Measurements from ENCODE around the gene IL33.

IL33 gene

GRCh38 chr9:6239694-6240093 lies 24.1 kb downstream of the IL33 start:
- peaks cover 6% of the 10 kb centered on the region for H3K4me1 ChIP-seq (ENCODE audit: control insufficient read depth, low read depth, low read length)
- H3K27ac ChIP-seq (ENCODE audit: low read length), result no peak overlapping the region
- no peaks in the 10 kb centered on the region for H3K9me3 ChIP-seq (ENCODE audit: control insufficient read depth, low read depth, low read length)
- H3K9ac ChIP-seq (ENCODE audit: low read length), result no peak overlapping the region
- no peak overlapping the region for H3K4me3 ChIP-seq (ENCODE audit: low read length)
- H3K27me3 ChIP-seq (ENCODE audit: control insufficient read depth, insufficient read depth, low read length), result no peaks in the 10 kb centered on the region
- no peaks in the 10 kb centered on the region for H3K36me3 ChIP-seq (ENCODE audit: control insufficient read depth, low read depth, low read length)

GRCh38 chr9:6243746-6244145 lies 28.1 kb downstream of the IL33 start:
- Histone ChIP-seq H3K9ac (ENCODE audit: low read length) (no peak overlapping the region), H3K4me1 (ENCODE audit: control insufficient read depth, low read depth, low read length) (peaks cover 6% of the 10 kb centered on the region), H3K27ac (ENCODE audit: low read length) (no peak overlapping the region), H3K27me3 (ENCODE audit: control insufficient read depth, insufficient read depth, low read length) (no peaks in the 10 kb centered on the region), H3K4me3 (ENCODE audit: low read length) (no peak overlapping the region), H3K36me3 (ENCODE audit: control insufficient read depth, low read depth, low read length) (no peaks in the 10 kb centered on the region), H3K9me3 (ENCODE audit: control insufficient read depth, low read depth, low read length) (no peaks in the 10 kb centered on the region)

GRCh38 chr9:6247266-6247665 lies 31.7 kb downstream of the IL33 start:
- Histone ChIP-seq H3K4me3 (ENCODE audit: low read length) (no peak overlapping the region), H3K9ac (ENCODE audit: low read length) (no peak overlapping the region), H3K27ac (ENCODE audit: low read length) (no peak overlapping the region), H3K4me1 (ENCODE audit: control insufficient read depth, low read depth, low read length) (no peaks in the 10 kb centered on the region), H3K9me3 (ENCODE audit: control insufficient read depth, low read depth, low read length) (no peaks in the 10 kb centered on the region), H3K36me3 (ENCODE audit: control insufficient read depth, low read depth, low read length) (no peaks in the 10 kb centered on the region), H3K27me3 (ENCODE audit: control insufficient read depth, insufficient read depth, low read length) (no peaks in the 10 kb centered on the region)

- no peak overlapping the region for H3K4me3 ChIP-seq (ENCODE audit: low read length)
- H3K4me1 ChIP-seq (ENCODE audit: control insufficient read depth, low read depth, low read length), result no peaks in the 10 kb centered on the region
- no peak overlapping the region for H3K9ac ChIP-seq (ENCODE audit: low read length)
- H3K36me3 ChIP-seq (ENCODE audit: control insufficient read depth, low read depth, low read length), result no peaks in the 10 kb centered on the region
- H3K27ac ChIP-seq (ENCODE audit: low read length), result no peak overlapping the region
- no peaks in the 10 kb centered on the region for H3K9me3 ChIP-seq (ENCODE audit: control insufficient read depth, low read depth, low read length)
- no peaks in the 10 kb centered on the region for H3K27me3 ChIP-seq (ENCODE audit: control insufficient read depth, insufficient read depth, low read length)
Measured at GRCh38 chr9:6268826-6269397, 53.3 kb downstream of the IL33 start.

GRCh38 chr9:6270896-6271295 lies 55.3 kb downstream of the IL33 start:
- no peaks in the 10 kb centered on the region for H3K27me3 ChIP-seq (ENCODE audit: control insufficient read depth, insufficient read depth, low read length)

GRCh38 chr9:6271508-6272228 lies 56.1 kb downstream of the IL33 start:
- Histone ChIP-seq H3K27me3 (ENCODE audit: control insufficient read depth, insufficient read depth, low read length) (no peaks in the 10 kb centered on the region), H3K9ac (ENCODE audit: low read length) (no peak overlapping the region), H3K4me3 (ENCODE audit: low read length) (no peak overlapping the region), H3K36me3 (ENCODE audit: control insufficient read depth, low read depth, low read length) (no peaks in the 10 kb centered on the region), H3K9me3 (ENCODE audit: control insufficient read depth, low read depth, low read length) (no peaks in the 10 kb centered on the region), H3K27ac (ENCODE audit: low read length) (no peak overlapping the region), H3K4me1 (ENCODE audit: control insufficient read depth, low read depth, low read length) (no peaks in the 10 kb centered on the region)

More at GRCh38 chr9:6270896-6271295, 55.3 kb downstream of the IL33 start:
- no peaks in the 10 kb centered on the region for H3K9me3 ChIP-seq (ENCODE audit: control insufficient read depth, low read depth, low read length)
- H3K4me1 ChIP-seq (ENCODE audit: control insufficient read depth, low read depth, low read length), result no peaks in the 10 kb centered on the region
- H3K4me3 ChIP-seq (ENCODE audit: low read length), result no peak overlapping the region
- no peak overlapping the region for H3K27ac ChIP-seq (ENCODE audit: low read length)
- no peak overlapping the region for H3K9ac ChIP-seq (ENCODE audit: low read length)
- H3K36me3 ChIP-seq (ENCODE audit: control insufficient read depth, low read depth, low read length), result no peaks in the 10 kb centered on the region

- Histone ChIP-seq H3K4me3 (ENCODE audit: low read length) (no peak overlapping the region), H3K27me3 (ENCODE audit: control insufficient read depth, insufficient read depth, low read length) (no peaks in the 10 kb centered on the region), H3K27ac (ENCODE audit: low read length) (no peak overlapping the region), H3K9me3 (ENCODE audit: control insufficient read depth, low read depth, low read length) (no peaks in the 10 kb centered on the region), H3K4me1 (ENCODE audit: control insufficient read depth, low read depth, low read length) (no peaks in the 10 kb centered on the region), H3K36me3 (ENCODE audit: control insufficient read depth, low read depth, low read length) (no peaks in the 10 kb centered on the region), H3K9ac (ENCODE audit: low read length) (no peak overlapping the region)
Measured at GRCh38 chr9:6272229-6272598, 56.6 kb downstream of the IL33 start.

GRCh38 chr9:6277417-6277816 lies 61.8 kb downstream of the IL33 start:
- H3K27ac ChIP-seq (ENCODE audit: low read length), result no peak overlapping the region
- H3K9me3 ChIP-seq (ENCODE audit: control insufficient read depth, low read depth, low read length), result no peaks in the 10 kb centered on the region
- no peak overlapping the region for H3K9ac ChIP-seq (ENCODE audit: low read length)
- H3K27me3 ChIP-seq (ENCODE audit: control insufficient read depth, insufficient read depth, low read length), result no peaks in the 10 kb centered on the region
- no peaks in the 10 kb centered on the region for H3K4me1 ChIP-seq (ENCODE audit: control insufficient read depth, low read depth, low read length)
- no peak overlapping the region for H3K4me3 ChIP-seq (ENCODE audit: low read length)
- no peaks in the 10 kb centered on the region for H3K36me3 ChIP-seq (ENCODE audit: control insufficient read depth, low read depth, low read length)

GRCh38 chr9:6301858-6302257 lies 86.3 kb downstream of the IL33 start:
- H3K4me3 ChIP-seq (ENCODE audit: low read length), result no peak overlapping the region
- H3K9ac ChIP-seq (ENCODE audit: low read length), result no peak overlapping the region
- no peaks in the 10 kb centered on the region for H3K4me1 ChIP-seq (ENCODE audit: control insufficient read depth, low read depth, low read length)
- no peaks in the 10 kb centered on the region for H3K36me3 ChIP-seq (ENCODE audit: control insufficient read depth, low read depth, low read length)
- H3K9me3 ChIP-seq (ENCODE audit: control insufficient read depth, low read depth, low read length), result no peaks in the 10 kb centered on the region
- no peak overlapping the region for H3K27ac ChIP-seq (ENCODE audit: low read length)
- H3K27me3 ChIP-seq (ENCODE audit: control insufficient read depth, insufficient read depth, low read length), result no peaks in the 10 kb centered on the region

GRCh38 chr9:6302417-6302816 lies 86.8 kb downstream of the IL33 start:
- no peak overlapping the region for H3K4me3 ChIP-seq (ENCODE audit: low read length)
- no peak overlapping the region for H3K27ac ChIP-seq (ENCODE audit: low read length)
- no peaks in the 10 kb centered on the region for H3K4me1 ChIP-seq (ENCODE audit: control insufficient read depth, low read depth, low read length)
- H3K27me3 ChIP-seq (ENCODE audit: control insufficient read depth, insufficient read depth, low read length), result no peaks in the 10 kb centered on the region
- no peak overlapping the region for H3K9ac ChIP-seq (ENCODE audit: low read length)
- H3K36me3 ChIP-seq (ENCODE audit: control insufficient read depth, low read depth, low read length), result no peaks in the 10 kb centered on the region
- H3K9me3 ChIP-seq (ENCODE audit: control insufficient read depth, low read depth, low read length), result no peaks in the 10 kb centered on the region

- Histone ChIP-seq H3K36me3 (ENCODE audit: control insufficient read depth, low read depth, low read length) (no peaks in the 10 kb centered on the region), H3K4me3 (ENCODE audit: low read length) (no peak overlapping the region), H3K27ac (ENCODE audit: low read length) (no peak overlapping the region), H3K4me1 (ENCODE audit: control insufficient read depth, low read depth, low read length) (no peaks in the 10 kb centered on the region), H3K27me3 (ENCODE audit: control insufficient read depth, insufficient read depth, low read length) (no peaks in the 10 kb centered on the region), H3K9me3 (ENCODE audit: control insufficient read depth, low read depth, low read length) (no peaks in the 10 kb centered on the region), H3K9ac (ENCODE audit: low read length) (no peak overlapping the region)
Measured at GRCh38 chr9:6304232-6304631, 88.6 kb downstream of the IL33 start.

- Histone ChIP-seq H3K27me3 (ENCODE audit: control insufficient read depth, insufficient read depth, low read length) (no peaks in the 10 kb centered on the region), H3K4me1 (ENCODE audit: control insufficient read depth, low read depth, low read length) (no peaks in the 10 kb centered on the region), H3K9ac (ENCODE audit: low read length) (no peak overlapping the region), H3K4me3 (ENCODE audit: low read length) (no peak overlapping the region), H3K9me3 (ENCODE audit: control insufficient read depth, low read depth, low read length) (no peaks in the 10 kb centered on the region), H3K27ac (ENCODE audit: low read length) (no peak overlapping the region), H3K36me3 (ENCODE audit: control insufficient read depth, low read depth, low read length) (no peaks in the 10 kb centered on the region)
Measured at GRCh38 chr9:6305954-6306563, 90.5 kb downstream of the IL33 start.
